Stimulated activated naive CD4-positive, alpha-beta T cell (primary cell): ENCODE data around the gene RPRD2.
"Not testable (repeated sequence)": the region's sequence is repeated elsewhere in the genome, so short reads cannot be mapped to it uniquely, and the experiment has no call there.

Source experiments
- DNase-seq, 6 experiments: peaks; one replicate each; lab custom pipeline; 2025; lab: John Stamatoyannopoulos, UW

RPRD2 gene

DNA sequence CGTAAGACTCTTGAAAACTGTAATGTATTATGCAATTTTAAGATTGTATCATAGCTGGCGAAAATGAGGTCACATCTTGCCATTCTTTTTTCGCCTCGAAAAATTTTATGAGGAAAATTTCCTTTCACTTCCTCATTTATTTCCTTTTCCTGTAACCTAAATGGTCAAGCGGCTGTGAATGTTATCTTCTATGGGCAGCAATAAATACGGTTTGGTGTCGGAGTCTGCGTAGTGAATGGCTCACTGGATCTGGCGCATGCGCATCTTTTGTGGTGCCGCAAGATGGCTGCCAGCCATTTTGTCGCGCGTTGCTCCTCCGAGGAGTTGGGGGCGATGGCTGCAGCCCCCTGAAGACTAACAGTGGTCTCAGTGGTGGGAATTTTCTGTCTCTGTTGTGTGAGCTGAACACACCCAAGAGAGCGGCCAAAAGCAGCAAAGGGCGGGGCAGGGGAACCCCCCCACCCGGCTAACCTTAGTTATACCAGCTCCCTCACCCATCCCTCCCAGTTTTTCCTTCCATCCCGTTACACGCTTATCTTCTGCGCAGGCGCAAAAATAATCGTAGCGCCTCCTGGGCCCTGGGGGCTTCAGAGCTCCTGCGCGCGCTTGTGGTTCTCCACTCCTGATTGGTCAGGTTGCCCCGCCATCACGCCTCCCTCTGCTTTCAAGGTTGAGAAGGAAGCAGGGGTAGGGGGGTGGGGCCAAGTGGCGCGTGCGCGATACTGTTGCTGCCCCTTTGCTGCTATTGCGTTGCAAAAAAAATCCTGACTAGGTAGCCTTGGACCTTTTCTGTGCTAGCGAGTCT lies at the start of gene RPRD2:
TSS of gene RPRD2 (plus strand) at position 722 of the 805 bp plus-strand sequence. CDS start 568 bp downstream, outside the sequence.
- DNase-seq, result peak; percentile 94 to 100 (median 99)

DNA sequence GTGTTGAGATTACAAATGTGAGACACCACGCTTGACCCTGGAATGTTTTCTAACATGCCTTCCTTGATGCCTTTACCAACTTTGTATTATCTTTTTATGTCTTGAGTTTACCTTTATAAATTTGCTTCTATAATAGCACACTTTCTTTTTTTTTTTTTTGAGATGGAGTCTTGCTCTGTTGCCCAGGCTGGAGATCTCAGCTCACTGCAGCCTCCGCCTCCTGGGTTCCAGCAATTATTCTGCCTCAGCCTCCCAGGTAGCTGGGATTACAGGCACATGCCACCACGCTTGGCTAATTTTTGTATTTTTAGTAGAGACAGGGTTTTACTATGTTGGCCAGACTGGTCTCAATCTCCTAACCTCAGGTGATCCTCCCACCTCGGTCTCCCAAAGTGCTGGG lies 49.3 kb upstream of the RPRD2 start:
- not testable (repeated sequence) for DNase-seq

DNA sequence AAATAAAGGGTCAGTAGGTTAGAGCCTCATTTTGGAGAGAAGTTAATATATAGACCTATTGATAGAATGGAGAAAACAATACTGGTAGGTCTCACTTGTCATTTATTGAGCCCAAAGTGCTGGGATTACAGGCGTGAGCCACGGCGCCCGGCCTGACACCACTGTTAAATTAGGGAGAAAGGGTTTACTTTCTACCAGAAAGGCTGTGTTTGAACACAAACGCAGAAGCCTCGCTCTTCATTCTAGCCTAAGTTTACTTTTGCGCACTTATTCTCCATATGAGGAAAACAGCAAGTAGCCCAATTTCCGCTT lies 43.3 kb upstream of the RPRD2 start:
- no peak for DNase-seq

DNA sequence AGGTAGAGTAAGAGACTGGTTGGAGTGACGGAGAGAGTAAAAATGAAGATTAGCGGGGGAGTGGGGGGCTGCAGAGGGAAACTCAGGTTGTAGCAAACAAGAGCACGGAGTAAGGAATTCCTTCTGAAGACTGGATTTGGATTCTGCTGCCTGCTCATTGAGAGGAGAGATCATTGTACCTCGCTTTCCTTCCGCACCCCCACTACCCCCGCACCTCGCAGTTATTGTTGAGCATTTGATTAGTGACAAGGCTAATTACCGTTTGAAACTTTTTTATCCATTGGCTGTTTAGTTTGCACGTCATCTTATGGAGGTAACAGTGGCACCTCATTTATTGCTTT lies 42.2 kb upstream of the RPRD2 start:
- DNase-seq, result peak in 2 of 6 experiments; percentile 14 to 23

DNA sequence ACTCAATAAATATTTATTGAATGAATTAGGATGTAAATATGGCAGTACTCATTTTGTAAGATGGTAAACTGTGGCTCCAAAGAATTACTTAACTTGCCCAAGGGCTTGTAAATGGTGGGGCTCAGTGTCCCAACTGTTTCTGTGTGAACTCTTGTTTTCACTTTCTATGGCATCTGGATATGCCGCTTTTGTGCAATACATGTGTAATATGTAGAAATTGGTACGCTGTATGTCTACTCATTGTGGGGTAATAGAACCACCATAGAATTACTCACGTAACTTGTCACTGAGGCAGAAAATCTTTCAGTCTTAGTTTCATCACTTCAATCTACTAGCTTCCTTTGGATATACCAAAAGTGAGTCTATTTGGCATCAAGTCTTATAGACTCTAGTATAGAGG lies 41.6 kb upstream of the RPRD2 start:
- DNase-seq, result no peak

DNA sequence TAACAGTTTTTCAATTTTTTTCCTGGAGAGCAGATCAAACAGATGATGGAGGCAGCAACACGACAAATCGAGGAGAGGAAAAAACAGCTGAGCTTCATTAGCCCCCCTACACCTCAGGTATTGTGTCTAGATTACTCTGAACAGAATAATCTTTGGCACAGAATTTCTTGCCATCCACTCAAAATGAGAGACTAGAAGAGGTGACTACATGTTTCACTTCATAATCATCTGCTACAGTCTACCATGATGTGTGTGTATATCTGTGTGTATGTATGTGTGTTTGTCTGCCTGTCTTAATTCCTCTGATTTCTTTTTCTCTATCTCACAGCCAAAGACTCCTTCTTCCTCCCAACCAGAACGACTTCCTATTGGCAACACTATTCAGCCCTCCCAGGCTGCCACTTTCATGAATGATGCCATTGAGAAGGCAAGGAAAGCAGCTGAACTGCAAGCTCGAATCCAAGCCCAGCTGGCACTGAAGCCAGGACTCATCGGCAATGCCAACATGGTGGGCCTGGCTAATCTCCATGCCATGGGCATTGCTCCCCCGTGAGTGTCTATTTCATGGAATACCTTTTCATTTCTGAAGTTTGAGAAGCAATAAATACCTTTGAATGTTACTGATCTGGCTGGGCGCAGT lies 31.2 kb upstream of the RPRD2 start:
- no peak for DNase-seq

DNA sequence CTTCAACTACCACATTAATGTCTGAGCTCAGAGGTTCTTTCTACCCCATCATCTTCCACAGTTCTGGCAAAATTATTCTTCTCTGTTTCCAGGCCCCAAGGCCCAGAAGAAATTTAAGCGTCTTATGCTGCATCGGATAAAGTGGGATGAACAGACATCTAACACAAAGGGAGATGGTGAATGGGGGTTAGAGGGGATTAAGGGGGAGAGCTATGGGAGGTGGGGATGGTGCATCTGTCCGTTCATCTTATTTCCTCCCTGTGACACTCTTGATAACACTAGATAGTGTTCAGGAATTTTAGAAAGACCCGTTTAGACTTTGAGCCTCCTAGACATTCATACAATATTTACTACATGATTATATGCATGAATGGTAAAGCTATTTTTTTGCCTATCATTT lies 17.6 kb upstream of the RPRD2 start:
- DNase-seq, result no peak

DNA sequence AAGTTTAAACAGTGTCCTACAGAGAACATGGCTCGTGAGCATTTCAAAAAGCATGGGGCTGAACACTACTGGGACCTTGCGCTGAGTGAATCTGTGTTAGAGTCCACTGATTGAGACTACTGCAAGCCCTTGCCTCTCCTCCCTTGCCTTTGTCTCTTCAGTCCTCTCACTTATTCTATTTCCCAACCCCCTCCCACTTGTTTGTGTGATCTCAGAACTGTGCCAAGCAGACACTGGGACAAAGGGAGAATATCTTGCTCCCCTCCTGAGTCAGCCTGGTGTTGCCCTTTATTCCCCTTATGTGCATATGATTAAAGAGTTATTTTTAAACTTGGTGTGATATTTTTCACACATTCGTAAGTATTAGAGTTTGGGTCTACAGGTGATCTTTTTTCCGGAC lies 11.1 kb upstream of the RPRD2 start:
- DNase-seq, result no peak

DNA sequence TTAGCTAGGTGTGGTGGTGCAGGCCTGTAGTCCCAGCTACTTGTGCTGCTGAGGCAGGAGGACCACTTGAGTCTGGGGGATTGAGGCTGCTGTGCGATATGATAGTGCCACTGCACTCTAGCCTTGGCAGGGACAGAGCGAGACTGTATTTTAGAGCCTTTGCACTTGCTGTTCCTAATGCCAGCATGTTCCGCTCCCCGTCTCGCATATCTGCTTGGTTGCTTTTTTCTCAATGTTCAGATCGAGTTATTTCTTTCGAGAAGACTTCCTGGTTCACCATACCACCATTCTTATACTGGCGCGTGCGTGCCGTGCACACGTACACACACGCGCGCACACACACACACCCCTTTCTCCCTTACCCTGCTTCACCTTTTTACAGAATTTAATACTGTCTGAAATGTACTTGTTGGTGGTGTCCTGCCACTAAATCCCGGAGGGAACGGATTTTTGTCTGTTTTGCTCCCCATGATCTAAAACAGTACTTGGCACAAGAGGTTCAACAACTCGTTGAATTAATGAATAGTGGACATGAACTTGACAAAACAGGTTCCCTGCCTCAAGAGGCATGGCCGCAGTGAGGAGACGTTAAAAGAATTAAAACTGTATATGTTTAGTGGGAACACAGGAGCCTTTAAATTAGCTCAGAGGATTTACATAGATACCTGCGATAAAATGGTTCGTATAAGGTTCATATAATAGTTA lies 1.1 kb upstream of the RPRD2 start:
- peak in 2 of 6 experiments; percentile 9 to 61 for DNase-seq

DNA sequence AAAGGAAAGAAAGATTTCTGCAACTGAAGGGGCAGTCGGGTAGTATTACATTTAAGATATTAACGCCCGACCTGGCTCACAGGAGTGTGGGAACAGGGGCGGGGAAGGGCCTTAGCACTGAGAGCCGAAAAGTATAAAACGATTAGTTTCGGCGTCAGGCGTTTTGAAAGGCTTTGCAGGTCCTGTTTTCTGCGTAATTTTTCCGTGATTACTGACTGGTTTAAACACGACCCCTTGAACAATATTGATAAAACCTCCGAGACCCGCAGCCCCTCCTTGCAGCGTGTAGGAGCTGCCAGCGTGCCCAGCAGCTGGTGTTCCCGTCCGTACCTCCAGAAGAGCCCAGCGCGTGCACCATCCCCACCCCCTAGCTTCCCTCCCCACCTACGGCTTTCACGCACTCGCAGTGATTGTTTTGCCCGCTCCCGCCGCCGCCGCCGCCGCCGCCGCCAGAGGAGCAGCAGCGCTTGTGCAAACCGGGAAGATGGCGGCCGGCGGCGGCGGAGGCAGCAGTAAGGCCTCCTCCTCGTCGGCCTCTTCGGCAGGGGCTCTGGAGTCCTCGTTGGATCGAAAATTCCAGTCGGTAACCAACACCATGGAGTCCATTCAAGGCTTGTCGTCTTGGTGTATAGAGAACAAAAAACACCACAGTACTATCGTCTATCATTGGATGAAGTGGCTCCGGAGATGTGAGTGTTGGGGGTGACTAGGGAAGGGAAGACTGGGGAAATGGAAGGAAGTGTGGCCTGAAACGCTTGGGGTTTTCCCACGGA lies 470 bp downstream of the RPRD2 start:
- peak; percentile 73 to 90 (median 78) for DNase-seq

DNA sequence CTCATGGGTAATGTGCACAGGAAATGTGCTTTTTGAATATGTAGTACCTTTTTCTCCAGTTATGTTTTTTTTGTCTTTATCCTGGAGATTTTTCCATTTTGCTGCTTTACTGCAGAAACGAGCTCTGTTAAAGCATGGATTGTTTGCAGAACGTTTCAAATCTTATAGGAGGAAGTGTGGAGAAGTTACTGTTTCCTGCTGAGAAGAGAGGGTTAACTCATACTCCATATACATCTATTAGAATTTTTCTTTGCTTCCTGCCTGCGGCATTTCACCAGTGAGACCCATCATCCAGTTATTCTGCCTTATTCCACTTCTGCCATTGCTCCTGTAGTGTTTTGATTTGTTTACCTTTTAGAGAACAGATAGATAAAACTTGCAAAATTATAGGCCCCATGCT lies 2.0 kb downstream of the RPRD2 start:
- DNase-seq, result peak in 3 of 6 experiments; percentile 9 to 17 (median 12)

DNA sequence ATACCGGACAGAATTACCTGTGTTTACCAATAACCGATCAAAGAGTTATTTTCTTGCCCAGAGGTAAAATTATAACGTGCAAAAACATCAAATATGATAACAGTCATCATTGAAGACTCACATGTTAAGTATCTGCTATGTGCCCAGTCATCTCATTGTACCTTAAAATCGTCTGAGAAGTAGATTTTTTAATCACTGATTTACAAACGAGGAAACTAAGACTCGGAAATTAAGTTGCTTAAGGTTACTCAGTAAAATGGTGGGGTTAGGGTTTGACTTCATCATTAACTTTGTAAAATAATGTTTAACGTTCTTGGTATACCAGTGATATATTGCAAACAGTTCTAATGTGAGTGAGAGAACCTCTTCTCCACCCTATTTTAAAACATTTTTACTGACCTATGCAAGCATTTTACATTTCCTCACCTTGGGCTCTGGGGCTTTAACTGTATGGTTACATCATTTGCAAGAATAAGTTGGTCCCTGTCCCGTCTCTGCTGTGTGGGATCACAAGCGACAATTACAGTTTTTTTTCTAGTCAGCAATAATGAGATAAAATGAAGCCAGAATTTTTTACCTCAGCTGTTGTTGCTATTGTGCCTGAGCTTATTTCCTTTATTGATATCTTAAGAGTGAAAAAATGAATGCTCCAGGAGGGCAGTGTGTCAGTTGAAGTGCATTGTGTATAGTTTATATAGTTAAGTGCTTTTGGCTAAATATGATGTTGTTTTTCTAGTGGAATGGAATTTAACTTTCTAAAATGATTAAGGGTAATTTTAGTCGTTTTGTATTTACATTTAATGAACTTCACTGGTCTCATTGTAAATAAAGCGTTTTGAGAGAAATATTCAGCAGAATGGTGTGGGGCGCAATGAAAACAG lies 2.7 kb downstream of the RPRD2 start:
- DNase-seq, result no peak

DNA sequence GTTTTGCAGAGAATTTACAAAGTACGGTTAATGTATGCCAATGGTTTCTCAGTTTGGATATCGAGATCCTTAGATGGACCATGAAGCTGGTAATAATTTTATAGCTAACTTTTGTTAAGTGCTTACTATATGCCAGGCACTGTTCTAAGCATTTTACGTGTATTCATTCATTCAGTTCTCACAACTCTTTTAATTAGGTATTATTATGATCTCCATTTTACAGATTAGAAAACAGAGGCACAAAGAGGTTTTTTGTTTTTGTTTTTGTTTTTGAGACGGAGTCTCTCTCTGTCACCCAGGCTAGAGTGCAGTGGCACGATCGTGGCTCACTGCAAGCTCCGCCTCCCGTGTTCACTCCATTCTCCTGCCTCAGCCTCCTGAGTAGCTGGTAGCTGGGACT lies 7.2 kb downstream of the RPRD2 start:
- DNase-seq, result no peak

DNA sequence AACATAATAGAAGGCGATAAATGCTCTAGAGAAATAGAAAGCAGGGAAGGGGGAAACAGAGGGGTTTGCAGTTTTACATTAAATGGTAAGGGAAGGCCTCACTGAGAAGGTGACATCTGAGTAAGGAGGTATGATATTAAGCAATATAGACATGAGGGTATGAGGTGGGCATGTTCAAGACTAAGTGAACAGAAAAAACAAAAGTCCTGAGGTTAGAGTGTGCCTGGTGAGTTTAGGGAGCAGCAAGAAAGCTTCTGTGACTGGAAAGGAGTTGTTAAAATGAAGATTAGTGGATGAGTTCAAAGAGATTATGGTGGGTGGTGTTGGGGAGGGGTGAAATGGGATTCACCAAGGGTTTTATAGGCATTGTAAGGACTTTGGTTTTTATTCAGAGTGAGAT lies 8.6 kb downstream of the RPRD2 start:
- no peak for DNase-seq

DNA sequence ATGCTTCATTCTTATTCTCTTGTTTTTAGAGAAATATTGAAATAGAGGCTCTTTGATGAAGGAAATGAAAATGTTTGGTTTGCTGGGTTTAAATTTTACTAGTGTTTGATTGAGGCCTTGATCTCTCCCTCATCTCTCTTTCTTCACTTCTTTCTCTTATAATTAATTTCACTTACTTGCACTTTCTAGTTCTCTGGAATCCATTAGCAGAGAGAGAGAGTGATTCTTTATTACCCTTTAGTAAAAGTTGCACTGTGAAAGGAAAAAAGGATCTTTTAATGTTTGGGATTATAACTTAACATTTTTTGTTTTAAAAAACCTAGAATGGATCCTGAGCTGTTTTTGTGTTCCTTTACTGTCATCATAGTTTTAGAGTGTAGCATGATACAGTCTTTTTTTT lies 12.2 kb downstream of the RPRD2 start:
- no peak for DNase-seq

DNA sequence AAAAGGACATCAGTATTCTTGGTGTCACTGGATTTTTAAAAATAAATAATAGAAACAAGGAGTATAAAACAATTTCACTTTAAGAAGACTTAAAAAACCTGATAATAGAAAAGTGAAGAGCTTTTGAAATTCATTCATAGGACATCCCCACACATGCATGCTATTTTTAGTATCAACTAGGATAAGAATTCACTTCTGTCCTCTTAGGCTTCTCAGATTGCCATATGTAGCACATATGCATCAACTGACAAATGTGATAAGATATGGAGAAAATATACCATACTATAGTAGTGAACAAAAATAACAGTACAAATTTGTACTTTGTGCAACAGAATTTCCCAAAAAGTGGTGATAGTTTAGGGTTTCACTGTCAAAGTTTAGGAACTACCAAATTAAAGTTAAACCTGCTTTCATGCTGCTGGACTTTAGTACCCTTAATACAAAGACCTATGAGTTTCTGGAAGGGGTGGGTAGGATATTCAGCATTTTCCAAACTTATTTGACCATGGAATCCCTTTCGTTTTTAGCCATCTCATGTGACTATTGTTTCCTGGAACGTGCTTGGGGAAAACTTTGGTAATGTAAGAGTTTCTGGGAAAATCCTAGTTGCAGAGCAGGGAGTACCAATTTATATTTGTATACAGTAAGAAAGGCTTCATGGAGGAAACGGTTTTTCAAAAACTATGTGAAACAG lies 19.8 kb downstream of the RPRD2 start:
- no peak for DNase-seq

DNA sequence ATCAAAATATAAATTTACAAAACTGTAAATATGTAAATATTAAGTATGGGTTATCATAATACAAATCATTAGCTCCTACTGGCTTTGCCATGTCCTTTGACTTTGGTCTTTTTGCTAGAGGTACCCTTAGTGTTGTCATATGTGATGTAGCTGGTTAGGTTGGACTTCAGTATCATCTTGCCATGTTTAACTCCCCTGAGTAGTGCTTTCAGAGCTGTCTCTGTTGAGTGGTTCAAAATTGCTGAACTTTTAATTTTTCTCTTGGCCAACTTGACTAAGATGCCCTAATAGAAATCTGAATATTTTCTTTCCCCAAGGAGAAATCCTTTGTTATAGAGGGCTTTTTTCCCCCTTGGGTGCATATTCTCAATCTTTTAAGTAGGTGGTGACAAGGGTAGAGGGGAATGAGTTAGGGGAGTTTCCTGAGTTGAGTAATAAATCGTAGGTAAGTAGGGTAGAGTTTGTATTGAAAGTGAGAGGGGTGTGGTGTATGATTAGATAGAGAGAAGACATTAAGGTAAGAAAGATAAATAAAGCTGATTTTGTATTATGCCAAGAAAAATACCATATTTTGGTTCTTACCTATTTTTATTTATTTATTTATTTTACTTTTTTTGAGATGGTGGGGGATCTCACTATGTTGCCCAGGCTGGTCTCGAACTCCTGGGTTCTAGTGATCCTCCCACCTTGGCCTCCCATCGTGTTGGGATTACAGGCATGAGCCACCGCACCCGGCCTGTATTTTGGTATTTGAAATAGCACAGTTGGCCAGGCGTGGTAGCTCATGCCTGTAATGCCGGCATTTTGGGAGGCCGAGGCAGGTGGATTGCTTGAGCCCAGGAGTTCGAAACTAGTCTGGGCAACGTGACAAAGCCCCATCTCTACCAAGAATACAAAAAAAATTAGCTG lies 21.8 kb downstream of the RPRD2 start:
- no peak for DNase-seq

DNA sequence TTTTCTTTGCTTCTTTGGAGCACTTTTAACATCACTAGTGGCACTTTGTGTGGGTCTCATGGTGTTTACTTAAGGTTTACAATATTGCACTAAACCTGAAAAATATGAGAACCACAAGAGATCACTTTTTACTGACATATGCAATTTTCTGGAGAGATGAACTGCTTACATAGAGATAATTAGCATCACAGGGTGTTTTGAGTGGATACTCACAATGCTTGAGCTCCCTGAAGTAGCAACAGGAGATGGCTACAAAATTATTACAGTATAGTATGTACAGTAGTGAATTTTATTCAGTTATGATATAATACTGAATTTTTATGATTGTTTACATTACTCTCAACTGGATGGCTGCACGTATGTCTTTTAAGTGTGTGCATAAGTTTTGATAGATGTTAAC lies 22.6 kb downstream of the RPRD2 start:
- no peak for DNase-seq

DNA sequence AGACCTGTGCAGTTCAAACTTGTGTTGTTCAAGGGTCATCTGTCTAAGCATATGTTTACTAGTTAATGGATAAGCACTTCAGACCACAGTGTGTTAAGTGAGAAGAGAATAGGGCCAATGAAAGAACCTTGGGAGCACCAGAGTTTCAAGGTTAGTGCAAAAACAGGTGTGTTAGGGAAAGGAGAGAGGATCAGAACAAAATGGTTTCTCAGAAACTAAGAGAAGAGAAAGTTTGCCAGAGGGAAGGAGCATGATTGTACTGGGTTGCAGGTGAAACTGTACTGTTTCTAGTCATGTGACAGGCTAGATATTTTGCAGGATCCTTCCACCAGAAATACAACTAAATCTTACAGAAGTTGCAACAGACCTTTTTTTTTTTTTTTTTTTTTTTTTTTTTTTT lies 23.3 kb downstream of the RPRD2 start:
- DNase-seq, result no peak

DNA sequence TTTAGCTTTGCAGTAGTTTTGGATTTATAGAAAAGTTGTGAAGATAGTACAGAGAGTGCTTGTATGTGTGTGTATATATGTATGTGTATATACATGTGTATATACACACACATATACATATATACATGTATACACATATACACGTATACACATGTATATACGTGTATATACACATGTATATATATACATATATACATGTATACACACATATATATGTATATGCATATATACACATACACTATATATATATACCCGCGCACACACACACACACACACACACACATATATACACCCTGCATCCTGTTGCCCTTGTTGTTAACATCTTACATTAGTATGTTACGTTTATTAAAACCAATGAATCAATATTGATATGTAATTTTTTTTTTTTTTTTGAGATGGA lies 24.3 kb downstream of the RPRD2 start:
- DNase-seq, result no peak
